ENCODE results near the gene KCNC3. TPM values are rescaled to one million over a fixed set of nuclear protein-coding genes. Genes with fewer than 3 reads are reported as not detected.
A peak's percentile ranks its signal among the peaks of the same experiment; 100 is the strongest.

The KCNC3 gene
- total RNA-seq, 1 experiment from 2014 or later, result 0.12 TPM

- no peak for DNase-seq (ENCODE audit: low read depth)
Observed at GRCh38 chr19:50311723-50312635, 17.2 kb downstream of the KCNC3 start.

GRCh38 chr19:50310759-50311465 lies 18.3 kb downstream of the KCNC3 start:
- no peak for DNase-seq (ENCODE audit: low read depth)

DNA sequence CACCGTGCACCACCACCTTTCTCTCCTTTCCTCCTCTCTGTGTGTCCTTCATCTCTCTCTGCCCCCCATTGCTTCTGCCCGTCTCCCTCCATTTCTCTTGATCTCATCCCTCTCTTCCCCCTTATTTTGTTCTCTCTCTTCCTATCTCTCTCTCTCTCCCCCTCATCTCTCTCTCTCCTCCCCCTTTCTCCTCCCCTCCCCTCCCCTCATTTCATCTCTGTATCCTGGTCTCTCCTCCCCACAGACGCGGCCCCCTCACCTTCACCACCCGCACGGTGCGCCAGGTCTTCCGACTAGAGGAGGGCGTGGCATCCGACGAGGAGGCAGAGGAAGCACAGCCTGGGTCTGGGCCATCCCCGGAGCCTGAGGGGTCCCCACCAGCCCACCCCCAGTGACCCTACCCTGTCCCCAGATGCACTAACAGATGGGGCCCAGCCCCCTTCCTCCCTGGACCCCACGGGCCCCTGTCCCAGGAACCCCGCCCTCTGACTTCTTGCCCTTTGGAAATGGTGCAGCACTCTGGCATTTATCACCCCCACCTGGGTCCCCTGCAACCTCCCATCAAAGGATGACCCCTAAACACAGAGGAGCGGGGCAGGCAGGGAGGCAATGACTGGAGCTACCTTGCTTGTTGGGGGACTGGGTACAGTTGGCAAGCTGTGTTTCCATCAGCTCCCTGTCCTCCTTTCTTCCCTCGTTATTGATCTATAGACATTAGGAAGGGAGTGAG lies 19.6 kb downstream of the KCNC3 start:
- no peak for DNase-seq (ENCODE audit: low read depth)

DNA sequence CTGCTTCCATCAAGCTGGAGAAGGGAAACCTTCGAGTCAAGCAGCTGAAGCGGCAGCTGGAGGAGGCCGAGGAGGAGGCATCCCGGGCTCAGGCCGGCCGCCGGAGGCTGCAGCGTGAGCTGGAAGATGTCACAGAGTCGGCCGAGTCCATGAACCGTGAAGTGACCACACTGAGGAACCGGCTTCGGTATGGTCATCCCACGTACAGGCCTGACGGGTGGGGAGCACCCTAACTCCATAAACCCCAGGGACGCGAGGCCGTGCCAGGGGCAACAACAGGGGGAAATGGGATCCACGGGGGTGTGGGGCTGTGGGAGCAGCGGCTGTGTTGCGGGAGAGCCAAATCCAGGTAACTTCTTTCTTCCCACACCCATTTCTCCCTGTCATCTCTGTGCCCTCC lies 20.2 kb downstream of the KCNC3 start:
- DNase-seq (ENCODE audit: low read depth), result no peak

- DNase-seq (ENCODE audit: low read depth), result no peak
Observed at GRCh38 chr19:50303558-50303957, 25.6 kb downstream of the KCNC3 start.

GRCh38 chr19:50301607-50301971 lies 27.6 kb downstream of the KCNC3 start:
- no peak for DNase-seq (ENCODE audit: low read depth)

GRCh38 chr19:50300814-50301606 lies 28.2 kb downstream of the KCNC3 start:
- DNase-seq (ENCODE audit: low read depth), result peak; percentile 85

DNA sequence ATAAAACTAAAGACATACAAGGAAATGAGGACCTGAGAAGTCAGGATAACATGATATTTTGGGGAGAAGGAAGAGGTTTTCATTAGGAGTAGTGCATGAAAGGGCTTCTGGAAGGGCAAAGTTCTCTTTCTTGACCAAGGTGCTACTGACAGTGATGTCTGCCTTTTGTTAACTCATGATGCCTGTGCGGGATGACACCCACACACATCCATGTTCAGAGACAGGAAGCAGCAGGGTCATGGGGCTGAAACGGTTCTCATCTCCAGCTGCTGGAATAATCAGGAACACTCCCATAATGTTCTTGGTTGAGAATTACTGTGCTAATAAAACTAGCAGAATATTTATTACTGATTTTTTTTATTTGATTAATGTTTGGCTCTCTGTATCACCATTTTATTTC lies 29.1 kb downstream of the KCNC3 start:
- peak; percentile 8 for DNase-seq (ENCODE audit: low read depth)

DNA sequence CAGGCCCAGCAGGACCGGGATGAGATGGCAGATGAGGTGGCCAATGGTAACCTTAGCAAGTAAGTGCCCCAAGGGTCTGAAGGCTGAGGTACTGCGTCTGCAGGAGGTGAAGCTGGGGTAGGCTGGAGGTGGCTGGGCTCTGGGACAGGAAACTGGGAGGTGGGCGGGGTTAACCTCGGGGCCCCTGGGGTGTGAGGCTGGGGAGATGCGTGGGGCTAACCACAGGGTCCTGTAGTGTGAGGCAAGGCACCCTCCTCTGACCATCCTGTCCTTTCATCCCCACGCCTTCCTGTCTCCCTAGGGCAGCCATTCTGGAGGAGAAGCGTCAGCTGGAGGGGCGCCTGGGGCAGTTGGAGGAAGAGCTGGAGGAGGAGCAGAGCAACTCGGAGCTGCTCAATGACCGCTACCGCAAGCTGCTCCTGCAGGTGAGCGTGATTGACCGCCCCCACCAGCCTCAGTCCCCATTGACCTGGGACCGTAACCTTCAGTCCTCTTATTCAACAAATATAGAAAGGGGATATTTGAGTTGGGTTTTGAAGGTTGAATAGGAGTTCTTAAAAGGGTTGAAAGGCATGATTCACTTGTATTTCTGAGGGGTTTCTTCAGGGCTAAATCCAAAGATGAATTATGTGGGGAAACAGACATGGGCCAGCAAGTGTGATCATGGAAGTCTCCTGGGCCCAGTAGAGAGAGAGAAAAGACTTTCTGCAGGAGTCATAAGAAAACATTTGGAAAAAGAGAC lies 35.7 kb downstream of the KCNC3 start:
- DNase-seq (ENCODE audit: low read depth), result no peak

GRCh38 chr19:50292216-50292827 lies 36.9 kb downstream of the KCNC3 start:
- DNase-seq (ENCODE audit: low read depth), result no peak

DNA sequence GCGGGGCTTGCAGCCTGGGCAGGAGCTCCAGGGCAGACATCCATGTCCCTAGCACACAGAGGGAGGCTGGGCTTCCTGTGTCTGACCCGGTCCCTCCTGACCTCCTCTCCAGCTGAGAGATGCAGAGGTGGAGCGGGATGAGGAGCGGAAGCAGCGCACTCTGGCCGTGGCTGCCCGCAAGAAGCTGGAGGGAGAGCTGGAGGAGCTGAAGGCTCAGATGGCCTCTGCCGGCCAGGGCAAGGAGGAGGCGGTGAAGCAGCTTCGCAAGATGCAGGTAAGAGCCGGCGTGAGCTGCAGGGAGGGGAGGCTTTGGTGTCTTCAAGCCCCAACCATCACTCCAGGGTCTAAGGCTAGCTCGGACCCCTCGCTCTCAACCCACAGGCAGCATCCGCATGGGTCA lies 38.4 kb downstream of the KCNC3 start:
- DNase-seq (ENCODE audit: low read depth), result no peak

- DNase-seq (ENCODE audit: low read depth), result no peak
Observed at GRCh38 chr19:50290011-50290410, 39.2 kb downstream of the KCNC3 start.

DNA sequence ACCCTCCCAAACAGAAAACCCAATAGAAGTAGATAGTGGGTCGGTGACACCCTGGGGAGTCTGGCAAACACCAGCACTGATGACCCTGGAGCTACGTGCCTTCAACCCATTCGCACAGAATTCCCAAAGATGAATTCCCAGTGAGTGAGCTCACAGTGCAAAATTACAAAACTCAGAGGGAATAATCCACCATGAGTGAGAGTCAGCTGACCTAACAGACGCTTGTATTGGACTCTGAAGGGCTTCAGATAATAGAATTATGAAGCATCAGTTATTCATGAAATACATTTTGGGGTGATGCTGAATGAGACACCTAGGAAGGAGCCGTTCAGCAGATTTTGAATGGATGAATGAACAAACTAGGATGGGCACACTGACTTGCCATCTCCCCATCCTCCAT lies 40.2 kb downstream of the KCNC3 start:
- DNase-seq (ENCODE audit: low read depth), result no peak

DNA sequence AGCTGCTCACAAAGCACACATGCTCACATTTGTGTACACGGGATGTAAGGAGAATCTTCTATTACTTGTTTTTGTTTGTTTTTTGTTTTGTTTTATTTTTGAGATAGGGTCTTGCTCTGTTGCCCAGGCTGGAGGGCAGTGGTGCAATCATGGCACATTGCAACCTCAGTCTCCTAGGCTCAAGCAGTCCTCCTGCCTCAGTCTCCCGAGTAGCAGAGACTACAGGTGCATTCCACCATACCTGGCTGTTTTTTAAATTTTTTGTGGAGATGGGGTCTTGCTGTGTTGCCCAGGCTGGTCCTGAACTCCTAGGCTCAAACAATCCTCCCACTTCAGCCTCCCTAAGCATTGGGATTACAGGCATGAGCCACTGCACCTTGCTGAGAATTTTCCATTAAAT lies 41.8 kb downstream of the KCNC3 start:
- no peak for DNase-seq (ENCODE audit: low read depth)

DNA sequence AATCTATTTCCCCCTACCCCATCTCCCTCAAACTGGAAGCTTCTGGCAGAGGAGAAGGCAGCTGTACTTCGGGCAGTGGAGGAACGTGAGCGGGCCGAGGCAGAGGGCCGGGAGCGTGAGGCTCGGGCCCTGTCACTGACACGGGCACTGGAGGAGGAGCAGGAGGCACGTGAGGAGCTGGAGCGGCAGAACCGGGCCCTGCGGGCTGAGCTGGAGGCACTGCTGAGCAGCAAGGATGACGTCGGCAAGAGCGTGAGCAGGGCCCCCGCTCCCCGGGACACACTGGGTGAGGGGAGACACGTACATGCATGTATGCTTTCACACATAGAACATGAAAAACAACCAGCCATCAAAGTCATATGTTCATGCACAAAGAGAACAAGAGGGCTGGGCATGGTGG lies 42.7 kb downstream of the KCNC3 start:
- no peak for DNase-seq (ENCODE audit: low read depth)

DNA sequence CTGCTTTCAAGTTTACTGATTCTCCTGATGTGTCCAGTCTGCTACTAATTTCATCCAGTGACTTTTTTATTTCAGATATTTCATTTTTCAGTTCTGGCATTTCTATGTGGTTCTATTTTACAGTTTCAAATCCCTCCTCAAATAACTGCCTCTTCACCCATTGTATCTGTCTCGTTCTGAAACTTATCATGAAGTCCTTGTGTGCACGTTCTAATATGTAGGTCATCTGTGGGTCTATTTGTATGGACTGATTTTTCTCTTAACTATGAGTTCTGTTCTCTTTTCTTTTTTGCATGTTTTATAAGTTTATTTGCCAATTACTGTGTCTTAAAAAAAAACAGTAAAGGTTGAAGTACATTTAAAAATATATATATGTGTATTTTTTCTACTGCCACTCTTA lies 43.3 kb downstream of the KCNC3 start:
- no peak for DNase-seq (ENCODE audit: low read depth)

GRCh38 chr19:50281491-50281890 lies 47.7 kb downstream of the KCNC3 start:
- DNase-seq (ENCODE audit: low read depth), result no peak

GRCh38 chr19:50280983-50281382 lies 48.2 kb downstream of the KCNC3 start:
- DNase-seq (ENCODE audit: low read depth), result no peak

DNA sequence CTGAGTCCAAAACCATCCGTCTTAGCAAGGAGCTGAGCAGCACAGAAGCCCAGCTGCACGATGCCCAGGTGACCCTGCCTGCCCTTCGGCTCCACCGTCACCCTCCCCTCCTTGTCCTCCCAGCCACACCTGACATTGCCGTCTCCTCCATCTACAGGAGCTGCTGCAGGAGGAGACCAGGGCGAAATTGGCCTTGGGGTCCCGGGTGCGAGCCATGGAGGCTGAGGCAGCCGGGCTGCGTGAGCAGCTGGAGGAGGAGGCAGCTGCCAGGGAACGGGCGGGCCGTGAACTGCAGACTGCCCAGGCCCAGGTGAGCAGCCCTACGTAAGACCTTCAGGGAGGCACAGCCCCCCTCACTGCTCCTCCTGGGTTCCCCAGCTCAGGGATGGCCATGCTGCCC lies 49.1 kb downstream of the KCNC3 start:
- DNase-seq (ENCODE audit: low read depth), result no peak

DNA sequence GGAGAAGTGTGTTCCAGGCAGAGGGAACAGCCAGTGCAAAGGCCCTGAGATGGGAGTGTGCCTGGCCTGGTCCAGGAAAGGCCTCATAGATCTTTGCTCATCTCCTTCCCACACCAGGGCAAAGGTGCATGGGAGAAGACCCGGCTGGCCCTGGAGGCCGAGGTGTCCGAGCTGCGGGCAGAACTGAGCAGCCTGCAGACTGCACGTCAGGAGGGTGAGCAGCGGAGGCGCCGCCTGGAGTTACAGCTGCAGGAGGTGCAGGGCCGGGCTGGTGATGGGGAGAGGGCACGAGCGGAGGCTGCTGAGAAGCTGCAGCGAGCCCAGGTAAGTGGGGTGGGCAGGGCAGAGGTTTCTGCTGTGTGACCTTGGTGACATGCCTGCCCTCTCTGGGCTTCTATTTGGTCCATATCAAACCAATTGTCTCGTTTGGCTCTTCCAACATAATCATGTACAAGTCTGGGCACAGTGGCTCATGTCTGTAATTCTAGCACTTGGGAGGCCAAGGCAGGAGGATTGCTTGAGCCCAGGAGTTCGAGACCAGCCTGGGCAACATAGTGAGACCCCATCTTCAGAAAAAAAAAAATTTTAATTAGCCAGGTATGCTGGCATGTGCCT lies 51.1 kb downstream of the KCNC3 start:
- DNase-seq (ENCODE audit: low read depth), result no peak

Measured in RPMI7951 (cell line).